AG04450 (cell line): ENCODE measurements around the gene CCDC82. TPM values are rescaled to one million over a fixed set of nuclear protein-coding genes. Genes with fewer than 3 reads are reported as not detected.

ENCODE experiments used
- CTCF ChIA-PET: fragments of 300-600, 350-600 bp; formaldehyde crosslinking; extraction: SDS; loops from one replicate; lab custom pipeline; 2022; ENCODE audit warnings: antibody characterized with exemption, inconsistent platforms; lab: Charles Lee
- POLR2A ChIA-PET: fragments of 350-600 bp; formaldehyde crosslinking; extraction: SDS; loops from one replicate; lab custom pipeline; 2021; ENCODE audit warnings: antibody characterized with exemption, inconsistent platforms; lab: Yijun Ruan, JAX
- DNase-seq: peaks from one replicate; pipeline ENCODE4 v3.0.0-alpha.2; 2011; ENCODE audit warnings: low read depth, low spot score
- H3K27ac ChIP-seq: one replicate; pipeline ENCODE4 v1.5.1; 2012; ENCODE audit warnings: low read depth, low read length, control low read depth
- H3K27me3 ChIP-seq: one replicate; pipeline ENCODE4 v1.6.0; 2012; ENCODE audit warnings: low read length; ENCODE audit not compliant: control insufficient read depth, insufficient read depth
- H3K4me3 ChIP-seq: 2 replicates; pipeline ENCODE4 v1.5.1; 2011; ENCODE audit warnings: mild to moderate bottlenecking, low read depth, low read length, control low read depth
- H3K9me3 ChIP-seq: 2 replicates; pipeline ENCODE4 v1.5.1; 2012; ENCODE audit warnings: low read length; ENCODE audit not compliant: control insufficient read depth, insufficient read depth
- CTCF ChIP-seq: IDR thresholded peaks from 2 replicates; pipeline ENCODE4 v1.5.1; 2011; ENCODE audit warnings: low read depth, low read length, control low read depth, inconsistent platforms
- polyA plus RNA-seq: library from polyadenylated mRNA; depleted of rRNA; stranded (reverse); fragments of >200 nt; gene quantifications from 2 replicates; pipeline ENCODE4 v1.2.3, GENCODE V29; 2011

CCDC82 gene
- polyA plus RNA-seq, 1 experiment, result 20.4 TPM

DNA sequence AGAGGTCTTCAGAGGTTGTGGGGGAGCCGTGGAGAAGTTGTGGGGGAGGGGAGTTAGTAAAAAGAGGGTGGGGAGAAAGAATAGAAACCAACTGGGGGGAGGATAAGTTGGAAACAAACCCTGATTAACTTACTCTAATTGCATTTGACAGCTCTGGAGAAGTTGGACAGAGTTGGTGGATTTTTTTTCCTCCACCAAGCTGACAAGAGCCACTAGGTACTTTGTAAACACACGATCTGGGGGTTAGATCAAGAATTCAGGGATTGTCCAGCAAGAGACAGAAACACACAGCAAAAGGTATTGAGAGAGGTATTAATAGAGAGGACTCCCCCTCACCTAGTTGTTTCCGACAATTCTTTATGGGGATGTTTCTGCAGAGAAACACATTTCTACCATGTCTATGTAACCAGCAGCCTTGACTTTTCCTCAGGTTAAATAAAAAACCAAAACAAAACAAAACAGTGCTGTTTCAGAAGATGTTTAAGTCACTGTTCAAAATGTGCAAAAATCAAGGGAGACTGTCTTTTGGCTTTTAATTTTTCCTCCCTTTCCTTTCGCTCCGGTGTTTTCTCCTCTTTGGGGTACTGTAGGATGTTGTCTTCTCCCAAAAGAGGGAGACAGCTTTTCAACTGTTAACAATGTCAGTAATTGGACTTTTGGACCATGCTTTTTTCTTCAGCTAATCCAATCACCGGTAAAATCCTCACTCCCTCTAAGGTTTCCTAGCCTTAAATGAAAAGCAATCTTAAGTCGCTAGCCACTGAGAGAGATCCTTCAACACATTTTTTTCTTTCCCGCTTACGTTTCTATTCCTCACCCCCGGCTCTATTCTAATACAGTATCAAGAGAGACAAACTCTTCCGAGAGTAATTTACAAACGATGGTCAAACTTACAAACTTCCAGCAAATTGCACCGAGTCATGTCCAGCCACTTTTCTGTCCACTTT lies 47.4 kb downstream of the CCDC82 start:
- Histone ChIP-seq H3K27me3 (no peaks in the 10 kb centered on the region), H3K27ac (peak overlapping the region; percentile 40), H3K9me3 (no peaks in the 10 kb centered on the region; the same call in 1 of the 2 replicates), H3K4me3 (peak overlapping the region; percentile 81)
- POLR2A ChIA-PET, result interaction anchor here (0.6 to 2.8 kb wide), 13 partner anchors 33 to 418 kb away, joined by 3 to 8 read pairs (median 5); partner anchors contain the start of genes CCDC82, JRKL and MTMR2
- no peak for DNase-seq
- no peak for TF ChIP-seq CTCF
- CTCF ChIA-PET, result interaction anchor here (0.6 to 4.1 kb wide), 126 partner anchors 8 to 562 kb away, joined by 3 to 63 read pairs (median 5); partner anchors contain the start of genes CCDC82, CEP57 and FAM76B

DNA sequence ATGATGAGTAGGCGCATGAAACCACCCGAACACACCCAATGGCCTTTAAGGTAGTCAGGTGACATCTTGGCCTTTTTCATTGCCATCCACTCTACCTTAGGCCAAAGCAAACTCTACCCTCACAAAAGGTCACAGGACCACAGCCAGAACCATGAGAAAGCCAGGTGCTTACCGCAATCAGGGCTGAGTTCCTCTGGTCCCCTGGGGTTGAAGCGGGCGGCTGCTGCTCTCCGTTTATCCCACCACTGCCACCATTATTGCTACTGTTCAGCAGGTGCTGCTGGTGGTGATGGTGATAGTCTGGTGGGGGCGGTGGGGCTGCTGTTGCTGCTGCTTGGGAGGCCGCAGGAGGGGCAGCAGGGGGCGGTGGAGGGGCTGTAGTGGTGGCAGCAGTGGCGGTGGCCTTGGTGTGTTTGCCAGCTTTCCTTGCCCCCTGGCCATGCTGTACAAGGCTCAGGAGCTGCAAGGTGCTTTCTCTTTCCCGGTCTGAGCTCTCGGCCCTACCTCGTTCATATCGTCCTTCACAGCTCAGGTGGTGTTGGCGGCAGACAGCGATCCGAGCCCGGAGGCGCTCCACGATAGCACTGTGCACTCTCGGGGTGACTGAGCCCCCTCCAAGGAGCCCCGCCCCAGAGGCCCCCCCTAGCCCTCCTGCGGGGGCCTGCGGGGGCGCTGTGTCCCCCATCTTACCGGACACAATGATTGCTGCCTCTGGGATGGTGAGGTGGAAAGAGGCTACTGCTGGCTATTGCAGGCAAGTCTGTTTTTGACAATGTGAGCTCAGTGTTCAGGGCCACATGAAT lies 48.3 kb downstream of the CCDC82 start:
- Histone ChIP-seq H3K9me3 (no peaks in the 10 kb centered on the region; the same call in 1 of the 2 replicates), H3K4me3 (peak overlapping the region; percentile 81), H3K27ac (peak overlapping the region; percentile 84), H3K27me3 (no peaks in the 10 kb centered on the region)
- DNase-seq, result no peak
- CTCF ChIA-PET, result interaction anchor here (0.6 to 4.1 kb wide), 36 partner anchors 9 to 549 kb away, joined by 3 to 63 read pairs (median 4); no protein-coding TSS in a partner anchor
- POLR2A ChIA-PET, result interaction anchor here (0.6 to 2.8 kb wide), 7 partner anchors 32 to 286 kb away, joined by 3 to 8 read pairs (median 5); no protein-coding TSS in a partner anchor
- TF ChIP-seq CTCF, result peak; percentile 61

DNA sequence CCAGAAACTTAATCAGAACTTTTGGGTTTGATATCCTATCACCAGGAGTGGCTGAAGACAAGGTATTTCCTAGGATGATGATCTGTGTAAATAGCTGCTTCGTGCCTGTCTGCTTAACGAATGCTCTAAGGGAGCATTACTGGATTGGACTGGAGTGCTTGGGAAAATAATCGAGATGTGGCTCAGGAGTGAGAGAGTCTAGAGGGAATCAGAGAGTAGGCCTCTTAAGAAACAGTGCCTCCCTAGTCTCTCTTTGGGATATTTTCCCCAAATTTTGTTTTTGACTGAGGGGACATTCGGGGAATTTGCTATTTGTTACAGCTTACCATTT lies 49.2 kb downstream of the CCDC82 start:
- POLR2A ChIA-PET, result interaction anchor here (1.2 to 1.9 kb wide), 3 partner anchors 15 to 81 kb away, joined by 3 to 7 read pairs (median 3); no protein-coding TSS in a partner anchor
- TF ChIP-seq CTCF, result no peak
- Histone ChIP-seq H3K4me3 (peak overlapping the region; percentile 81), H3K27me3 (no peaks in the 10 kb centered on the region), H3K27ac (peak overlapping the region; percentile 84), H3K9me3 (no peaks in the 10 kb centered on the region; the same call in 1 of the 2 replicates)
- CTCF ChIA-PET, result interaction anchor here (0.9 to 3.8 kb wide), 9 partner anchors 32 to 491 kb away, joined by 3 to 63 read pairs (median 7); no protein-coding TSS in a partner anchor
- DNase-seq, result no peak

DNA sequence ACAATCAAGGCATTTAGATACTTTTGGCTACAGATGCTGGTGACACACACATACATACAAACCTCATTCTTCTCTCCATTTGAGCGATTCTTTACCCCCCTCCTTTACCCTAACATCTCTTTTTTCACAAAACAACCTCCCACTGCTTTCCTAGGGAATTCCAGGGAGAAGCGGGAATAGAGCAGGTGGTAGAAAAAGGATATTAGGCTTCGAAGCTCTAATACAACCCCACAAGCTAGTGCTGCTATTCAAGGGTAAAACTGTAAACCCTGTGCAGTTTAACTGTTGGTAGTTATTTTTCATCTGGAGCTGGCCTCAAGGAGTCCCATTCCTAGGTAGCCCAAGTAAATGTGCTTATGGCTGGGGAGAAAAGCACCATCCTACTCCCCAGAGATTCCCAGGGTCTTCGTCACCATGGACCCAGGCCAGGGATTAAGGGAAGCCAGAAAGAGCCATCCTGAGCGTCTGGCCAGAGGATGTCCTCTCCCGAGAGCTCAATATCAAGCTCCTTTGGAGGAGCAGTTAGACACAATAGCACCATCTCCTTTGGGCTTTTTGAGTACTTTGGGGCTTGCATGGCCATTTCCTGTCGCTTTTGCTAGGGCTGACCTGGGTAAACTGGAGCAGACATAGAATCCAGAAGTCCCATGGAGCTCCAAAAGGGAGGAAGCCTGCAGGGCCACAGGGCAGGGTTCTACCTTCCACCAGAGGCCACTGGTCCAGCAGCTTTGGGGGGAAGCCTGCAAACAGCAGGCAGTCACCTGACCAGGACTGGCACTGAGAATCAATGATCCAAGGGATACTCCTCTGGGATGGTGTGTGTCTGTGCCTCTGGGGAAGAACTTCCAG lies 49.8 kb downstream of the CCDC82 start:
- DNase-seq, result no peak
- ChIA-PET POLR2A (interaction anchor here (0.7 to 1.9 kb wide), 5 partner anchors 15 to 102 kb away, joined by 3 to 7 read pairs (median 3); no protein-coding TSS in a partner anchor), CTCF (interaction anchor here (1.0 to 3.8 kb wide), 9 partner anchors 32 to 504 kb away, joined by 3 to 63 read pairs (median 7); no protein-coding TSS in a partner anchor)
- Histone ChIP-seq H3K9me3 (no peaks in the 10 kb centered on the region; the same call in 1 of the 2 replicates), H3K4me3 (peak overlapping the region; percentile 81), H3K27me3 (no peaks in the 10 kb centered on the region), H3K27ac (peak overlapping the region; percentile 84)
- TF ChIP-seq CTCF, result no peak
